Astrocyte (in vitro differentiated cells and primary cell): ENCODE data around the gene FAAH. TPM values are rescaled to one million over a fixed set of nuclear protein-coding genes. Genes with fewer than 3 reads are reported as not detected.
"Not testable (repeated sequence)": the region's sequence is repeated elsewhere in the genome, so short reads cannot be mapped to it uniquely, and the experiment has no call there.

Experiments
- DNase-seq: peaks from one replicate; pipeline ENCODE4 v3.0.0-alpha.2; 2010; ENCODE audit warnings: low read depth
- FAIRE-seq: peaks from 2 replicates; lab custom pipeline; 2011; peaks lifted over from hg19 to GRCh38; lab: Jason Lieb, UNC
- H2AFZ ChIP-seq: 2 replicates; pipeline ENCODE4 v1.6.0; 2012; ENCODE audit warnings: low read depth, low read length, inconsistent platforms
- H3K27ac ChIP-seq: 2 replicates; pipeline ENCODE4 v1.5.1; 2011; ENCODE audit warnings: low read depth, low read length, inconsistent platforms
- H3K27me3 ChIP-seq: 2 replicates; pipeline ENCODE4 v1.6.0; 2011; ENCODE audit warnings: low read length, inconsistent platforms; ENCODE audit not compliant: insufficient read depth
- H3K36me3 ChIP-seq: 2 replicates; pipeline ENCODE4 v1.5.1; 2011; ENCODE audit warnings: low read length, inconsistent platforms; ENCODE audit not compliant: insufficient read depth
- H3K4me1 ChIP-seq: 2 replicates; pipeline ENCODE4 v1.5.1; 2011; ENCODE audit warnings: low read length, inconsistent platforms; ENCODE audit not compliant: insufficient read depth
- H3K4me2 ChIP-seq: 2 replicates; pipeline ENCODE4 v1.6.0; 2012; ENCODE audit warnings: low read length, inconsistent platforms
- H3K4me3 ChIP-seq: 2 replicates; pipeline ENCODE4 v1.5.1; 2011; ENCODE audit warnings: low read depth, mild to moderate bottlenecking, low read length, inconsistent platforms; ENCODE audit not compliant: insufficient read depth
- H3K79me2 ChIP-seq: 2 replicates; pipeline ENCODE4 v1.6.0; 2012; ENCODE audit warnings: mild to moderate bottlenecking, low read length, inconsistent platforms; ENCODE audit not compliant: insufficient read depth
- H3K9ac ChIP-seq: 2 replicates; pipeline ENCODE4 v1.6.0; 2012; ENCODE audit warnings: mild to moderate bottlenecking, low read length, inconsistent platforms
- H3K9me3 ChIP-seq: 2 replicates; pipeline ENCODE4 v1.5.1; 2012; ENCODE audit warnings: low read depth, mild to moderate bottlenecking, low read length, inconsistent platforms; ENCODE audit not compliant: insufficient read depth
- H4K20me1 ChIP-seq: 2 replicates; pipeline ENCODE4 v1.6.0; 2012; ENCODE audit warnings: low read length, inconsistent platforms; ENCODE audit not compliant: insufficient read depth
- H3K27ac Mint-ChIP-seq: one replicate; pipeline ENCODE4 v1.8.0; 2021; ENCODE audit warnings: mild to moderate bottlenecking, mixed read lengths; ENCODE audit not compliant: unreplicated experiment
- H3K27me3 Mint-ChIP-seq: one replicate; pipeline ENCODE4 v1.8.0; 2021; ENCODE audit warnings: low read depth, mixed read lengths; ENCODE audit not compliant: unreplicated experiment
- H3K36me3 Mint-ChIP-seq: one replicate; pipeline ENCODE4 v1.8.0; 2021; ENCODE audit warnings: low read depth, mixed read lengths; ENCODE audit not compliant: unreplicated experiment
- H3K4me1 Mint-ChIP-seq: one replicate; pipeline ENCODE4 v1.8.0; 2021; ENCODE audit warnings: low read depth, mixed read lengths; ENCODE audit not compliant: unreplicated experiment
- H3K4me3 Mint-ChIP-seq: one replicate; pipeline ENCODE4 v1.8.0; 2021; ENCODE audit warnings: mild to moderate bottlenecking, moderate library complexity, mixed read lengths; ENCODE audit not compliant: unreplicated experiment
- H3K9me3 Mint-ChIP-seq: one replicate; pipeline ENCODE4 v1.8.0; 2021; ENCODE audit warnings: mild to moderate bottlenecking, mixed read lengths; ENCODE audit not compliant: unreplicated experiment
- EZH2 ChIP-seq: IDR thresholded peaks from 2 replicates; pipeline ENCODE4 v1.6.1; 2012; ENCODE audit warnings: mild to moderate bottlenecking, low read length, inconsistent platforms; ENCODE audit not compliant: insufficient read depth
- total RNA-seq: library from RNA; stranded (reverse); gene quantifications from 2 replicates; pipeline ENCODE4 v1.2.1, GENCODE V29; 2021
- TF ChIP-seq, protein P1 (sequence below): IDR thresholded peaks from 2 replicates; pipeline ENCODE4 v1.5.1; 2011; ENCODE audit warnings: low read depth, mild to moderate bottlenecking, inconsistent platforms, low read length, moderate library complexity; ENCODE audit not compliant: insufficient read depth

The FAAH gene
- total RNA-seq, 1 donor from 2014 or later = 1.9 TPM

DNA sequence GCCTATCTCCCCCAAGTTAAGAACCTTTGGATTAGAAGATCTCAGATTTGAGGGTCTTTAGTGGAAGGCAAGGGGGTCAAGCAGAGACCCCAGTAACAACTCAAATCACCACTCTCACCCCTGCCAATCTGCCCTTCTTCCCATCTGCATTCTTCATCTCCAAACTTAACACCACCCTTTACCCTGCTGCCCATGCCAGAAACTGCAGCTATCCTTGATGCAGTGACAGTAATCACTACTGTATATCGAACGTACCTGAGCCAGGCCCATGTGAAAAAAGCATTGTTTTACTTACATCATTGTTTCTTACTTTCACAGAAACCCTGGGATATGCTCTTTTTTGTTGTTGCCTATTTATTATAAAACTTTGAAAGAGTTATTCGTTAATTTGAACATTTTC is 27.0 kb upstream of the FAAH start:
- no peak for TF ChIP-seq EZH2
- TF ChIP-seq, protein P1, sequence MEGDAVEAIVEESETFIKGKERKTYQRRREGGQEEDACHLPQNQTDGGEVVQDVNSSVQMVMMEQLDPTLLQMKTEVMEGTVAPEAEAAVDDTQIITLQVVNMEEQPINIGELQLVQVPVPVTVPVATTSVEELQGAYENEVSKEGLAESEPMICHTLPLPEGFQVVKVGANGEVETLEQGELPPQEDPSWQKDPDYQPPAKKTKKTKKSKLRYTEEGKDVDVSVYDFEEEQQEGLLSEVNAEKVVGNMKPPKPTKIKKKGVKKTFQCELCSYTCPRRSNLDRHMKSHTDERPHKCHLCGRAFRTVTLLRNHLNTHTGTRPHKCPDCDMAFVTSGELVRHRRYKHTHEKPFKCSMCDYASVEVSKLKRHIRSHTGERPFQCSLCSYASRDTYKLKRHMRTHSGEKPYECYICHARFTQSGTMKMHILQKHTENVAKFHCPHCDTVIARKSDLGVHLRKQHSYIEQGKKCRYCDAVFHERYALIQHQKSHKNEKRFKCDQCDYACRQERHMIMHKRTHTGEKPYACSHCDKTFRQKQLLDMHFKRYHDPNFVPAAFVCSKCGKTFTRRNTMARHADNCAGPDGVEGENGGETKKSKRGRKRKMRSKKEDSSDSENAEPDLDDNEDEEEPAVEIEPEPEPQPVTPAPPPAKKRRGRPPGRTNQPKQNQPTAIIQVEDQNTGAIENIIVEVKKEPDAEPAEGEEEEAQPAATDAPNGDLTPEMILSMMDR = no peak
- Histone ChIP-seq H3K9ac (no peak overlapping the region), H3K9me3 (no peaks in the 10 kb centered on the region), H3K4me3 (no peak overlapping the region), H3K4me1 (peaks cover 4% of the 10 kb centered on the region), H4K20me1 (no peaks in the 10 kb centered on the region), H3K79me2 (no peaks in the 10 kb centered on the region), H3K27me3 (no peaks in the 10 kb centered on the region), H3K36me3 (peaks cover 20% of the 10 kb centered on the region), H3K4me2 (no peak overlapping the region), H3K27ac (no peak overlapping the region), H2AFZ (no peak overlapping the region)
- Mint-ChIP-seq H3K27ac (no peak overlapping the region), H3K27me3 (no peaks in the 10 kb centered on the region), H3K4me1 (peaks cover 4% of the 10 kb centered on the region), H3K4me3 (no peak overlapping the region), H3K36me3 (peaks cover 11% of the 10 kb centered on the region), H3K9me3 (no peaks in the 10 kb centered on the region)
- FAIRE-seq = no peak
- no peak for DNase-seq

DNA sequence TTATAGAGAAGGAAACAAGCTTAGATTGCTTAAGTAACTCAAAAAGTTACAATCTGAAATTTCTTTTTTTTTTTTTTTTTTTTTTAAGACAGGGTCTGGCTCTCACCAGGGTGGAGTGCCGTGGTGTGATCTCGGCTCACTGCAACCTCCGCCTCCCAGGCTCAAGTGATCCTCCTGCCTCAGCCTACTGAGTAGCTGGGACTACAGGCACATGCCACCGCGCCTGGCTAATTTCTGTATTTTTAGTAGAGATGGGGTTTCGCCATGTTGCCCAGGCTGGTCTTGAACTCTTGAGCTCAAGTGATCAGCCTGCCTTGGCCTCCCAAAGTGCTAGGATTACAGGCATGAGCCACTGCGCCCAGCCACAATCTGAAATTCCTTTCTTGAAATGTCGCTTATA is 26.4 kb upstream of the FAAH start:
- not testable (repeated sequence) for H4K20me1 ChIP-seq, H3K27me3 ChIP-seq, H3K4me3 ChIP-seq, H3K27me3 Mint-ChIP-seq, H3K27ac ChIP-seq, H3K9ac ChIP-seq, FAIRE-seq, DNase-seq, H3K9me3 ChIP-seq, H3K9me3 Mint-ChIP-seq, H3K4me1 ChIP-seq, H3K79me2 ChIP-seq, H2AFZ ChIP-seq, H3K4me2 ChIP-seq, H3K27ac Mint-ChIP-seq, H3K4me1 Mint-ChIP-seq, H3K4me3 Mint-ChIP-seq
- H3K36me3 ChIP-seq = peaks cover 14% of the 10 kb centered on the region
- peaks cover 11% of the 10 kb centered on the region for H3K36me3 Mint-ChIP-seq

DNA sequence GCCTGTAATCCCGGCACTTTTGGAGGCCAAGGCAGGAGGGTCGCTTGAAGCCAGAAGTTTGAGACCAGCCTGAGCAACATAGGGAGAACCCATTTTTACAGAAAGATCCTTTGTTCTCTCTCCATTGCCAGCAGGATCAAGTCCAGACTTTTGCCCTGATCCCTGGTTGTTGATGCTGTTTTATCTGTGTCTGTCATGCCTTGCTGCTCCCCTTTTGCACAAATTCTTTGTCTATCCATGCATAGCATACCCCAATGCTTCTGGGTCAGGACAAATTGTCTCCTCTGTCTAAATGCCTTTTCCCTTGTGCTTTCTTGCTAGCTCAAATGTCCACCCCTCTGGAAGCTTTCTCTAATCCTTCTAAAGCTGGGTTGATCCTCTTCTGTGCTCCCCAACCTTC is 25.3 kb upstream of the FAAH start:
- Histone ChIP-seq H3K4me1 (peaks cover 4% of the 10 kb centered on the region), H2AFZ (no peak overlapping the region), H3K4me2 (no peak overlapping the region), H4K20me1 (no peaks in the 10 kb centered on the region), H3K79me2 (no peaks in the 10 kb centered on the region), H3K9ac (no peak overlapping the region), H3K27me3 (no peaks in the 10 kb centered on the region), H3K4me3 (no peak overlapping the region), H3K27ac (no peak overlapping the region), H3K9me3 (no peaks in the 10 kb centered on the region), H3K36me3 (peaks cover 6% of the 10 kb centered on the region)
- H3K27me3 Mint-ChIP-seq = no peaks in the 10 kb centered on the region
- DNase-seq (no peak), FAIRE-seq (no peak)
- peaks cover 5% of the 10 kb centered on the region for H3K4me1 Mint-ChIP-seq
- peak overlapping the region; percentile 7 for H3K4me3 Mint-ChIP-seq
- peaks cover 9% of the 10 kb centered on the region for H3K36me3 Mint-ChIP-seq
- no peak for TF ChIP-seq EZH2
- TF ChIP-seq, protein P1 = no peak
- H3K27ac Mint-ChIP-seq = no peak overlapping the region
- H3K9me3 Mint-ChIP-seq = no peaks in the 10 kb centered on the region
